GM19397 (cell line): Measurements from ENCODE around the gene VWA3A.

Experiments used
- ATAC-seq: cut with Tn5 transposase; IDR thresholded peaks from one replicate; pipeline ENCODE4 v1.9.1; 2021; ENCODE audit warnings: mild to moderate bottlenecking, moderate library complexity; ENCODE audit not compliant: unreplicated experiment

Gene VWA3A

DNA sequence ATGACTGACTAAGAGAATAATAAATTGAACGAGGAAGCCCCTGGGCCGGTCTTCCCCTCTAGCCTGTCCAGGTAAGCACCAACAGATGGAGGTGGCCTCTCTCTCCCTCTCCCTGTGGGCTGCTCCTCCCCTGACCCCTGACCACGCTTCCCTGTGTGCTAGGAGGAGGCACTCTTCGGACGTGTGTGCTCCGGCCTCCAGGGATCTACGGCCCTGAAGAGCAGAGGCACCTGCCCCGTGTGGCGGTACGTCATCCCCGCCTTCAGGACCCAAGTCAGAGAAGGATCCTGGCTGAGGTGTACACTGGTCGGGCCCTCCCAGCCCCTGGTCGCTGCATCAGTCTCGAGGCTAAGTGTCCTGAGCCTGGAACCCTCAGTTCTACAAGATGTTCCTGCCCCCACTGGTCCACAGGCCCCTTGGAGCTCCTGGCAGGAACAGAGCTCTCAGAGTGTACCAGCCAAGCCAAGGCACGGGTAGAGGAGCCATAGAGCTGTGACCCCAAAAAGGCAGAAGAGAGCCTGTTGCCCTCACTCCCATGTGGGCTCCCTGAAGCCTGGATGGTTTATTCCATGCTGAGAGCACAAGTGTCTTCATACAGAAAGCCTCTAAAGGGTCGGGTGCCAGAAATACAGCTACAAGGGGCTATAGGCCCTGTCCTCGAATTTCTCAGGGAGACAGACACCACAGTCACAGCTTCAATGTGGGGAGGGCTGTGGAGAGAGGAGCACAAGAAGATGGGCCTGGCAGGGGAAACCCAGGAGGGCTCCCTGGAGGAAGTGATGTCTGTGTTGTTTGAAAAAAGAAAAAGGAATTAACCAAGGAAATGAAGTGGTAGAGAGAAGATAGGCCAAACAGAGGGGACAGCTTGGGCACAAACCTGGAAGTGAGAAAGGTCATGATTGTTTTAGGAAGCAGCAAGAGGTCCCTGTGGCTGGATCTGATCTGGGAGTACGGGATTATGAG is 85.9 kb downstream of the VWA3A start:
- no peak for ATAC-seq

DNA sequence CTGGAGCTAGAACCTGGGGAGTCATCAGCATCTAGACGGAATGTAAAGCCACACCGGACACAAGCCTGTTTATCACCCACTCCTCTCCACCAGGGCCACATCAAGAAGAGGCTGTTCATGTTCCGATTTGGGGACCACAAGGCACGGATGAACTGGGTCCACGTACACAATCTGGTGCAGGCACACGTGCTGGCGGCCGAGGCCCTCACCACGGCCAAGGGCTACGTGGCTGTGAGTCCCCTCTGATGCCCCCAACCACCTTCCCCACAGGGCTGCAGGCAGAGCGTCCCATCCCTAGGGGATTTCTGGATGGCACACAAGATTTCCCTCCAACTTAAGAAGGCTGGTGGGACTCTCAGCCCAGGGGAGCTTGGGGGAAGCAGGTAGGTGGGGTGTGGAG is 89.1 kb downstream of the VWA3A start:
- ATAC-seq: no peak

DNA sequence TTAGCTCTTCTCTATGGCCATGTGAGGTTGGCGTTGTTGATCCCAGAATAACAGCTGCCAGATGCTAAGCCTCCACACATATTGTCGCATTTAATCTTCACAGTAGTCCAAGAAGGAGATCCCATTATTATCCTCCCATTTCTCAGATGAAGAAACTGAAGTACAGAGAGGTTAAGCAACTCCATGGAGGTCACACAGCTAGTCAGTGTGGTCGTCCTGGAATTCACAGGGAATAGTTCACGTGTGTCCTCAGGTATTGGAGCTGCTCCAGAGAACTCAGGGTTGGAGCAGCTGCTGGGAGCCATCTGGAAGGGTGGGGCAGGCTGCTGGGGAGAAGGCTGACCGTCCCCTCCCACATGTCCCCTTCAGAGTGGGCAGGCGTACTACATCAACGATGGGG is 89.5 kb downstream of the VWA3A start:
- no peak for ATAC-seq

- no peak for ATAC-seq
Observed at GRCh38 chr16:22183335-22183734, 91.0 kb downstream of the VWA3A start.

DNA sequence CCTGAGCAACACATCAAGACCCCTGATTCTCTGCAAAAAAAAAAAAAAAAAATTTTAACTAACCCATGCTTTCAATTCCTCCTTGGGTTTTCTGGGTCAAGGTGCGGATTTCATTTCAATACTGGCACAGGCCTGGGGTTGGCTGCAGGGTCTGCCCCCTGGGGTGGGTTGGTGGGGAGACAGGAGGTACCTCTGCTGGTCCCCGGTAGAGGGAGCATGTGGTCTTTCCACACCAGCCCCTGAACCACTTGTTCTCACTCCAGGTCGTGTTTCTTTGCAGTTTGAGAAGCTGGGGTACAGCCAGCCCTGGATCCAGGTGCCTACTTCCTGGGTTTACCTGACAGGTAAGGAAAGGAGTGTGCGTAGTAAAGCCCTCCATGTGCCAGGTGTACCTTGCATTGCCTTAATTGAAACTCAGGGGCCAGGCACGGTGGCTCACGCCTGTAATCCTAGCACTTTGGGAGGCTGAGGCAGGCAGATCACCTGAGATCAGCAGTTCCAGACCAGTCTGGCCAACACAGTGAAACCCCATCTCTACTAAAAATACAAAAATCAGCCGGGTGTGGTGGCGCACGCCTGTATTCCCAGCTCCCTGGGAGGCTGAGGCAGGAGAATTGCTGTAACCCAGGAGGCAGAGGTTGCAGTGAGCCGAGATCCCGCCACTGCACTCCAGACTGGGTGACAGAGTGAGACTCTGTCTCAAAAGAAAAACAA is 91.7 kb downstream of the VWA3A start:
- ATAC-seq: no peak

- ATAC-seq: no peak
Observed at GRCh38 chr16:22184615-22184968, 92.3 kb downstream of the VWA3A start.

GRCh38 chr16:22186517-22186916 is 94.2 kb downstream of the VWA3A start:
- no peak for ATAC-seq

GRCh38 chr16:22188267-22188594 is 95.9 kb downstream of the VWA3A start:
- no peak for ATAC-seq

DNA sequence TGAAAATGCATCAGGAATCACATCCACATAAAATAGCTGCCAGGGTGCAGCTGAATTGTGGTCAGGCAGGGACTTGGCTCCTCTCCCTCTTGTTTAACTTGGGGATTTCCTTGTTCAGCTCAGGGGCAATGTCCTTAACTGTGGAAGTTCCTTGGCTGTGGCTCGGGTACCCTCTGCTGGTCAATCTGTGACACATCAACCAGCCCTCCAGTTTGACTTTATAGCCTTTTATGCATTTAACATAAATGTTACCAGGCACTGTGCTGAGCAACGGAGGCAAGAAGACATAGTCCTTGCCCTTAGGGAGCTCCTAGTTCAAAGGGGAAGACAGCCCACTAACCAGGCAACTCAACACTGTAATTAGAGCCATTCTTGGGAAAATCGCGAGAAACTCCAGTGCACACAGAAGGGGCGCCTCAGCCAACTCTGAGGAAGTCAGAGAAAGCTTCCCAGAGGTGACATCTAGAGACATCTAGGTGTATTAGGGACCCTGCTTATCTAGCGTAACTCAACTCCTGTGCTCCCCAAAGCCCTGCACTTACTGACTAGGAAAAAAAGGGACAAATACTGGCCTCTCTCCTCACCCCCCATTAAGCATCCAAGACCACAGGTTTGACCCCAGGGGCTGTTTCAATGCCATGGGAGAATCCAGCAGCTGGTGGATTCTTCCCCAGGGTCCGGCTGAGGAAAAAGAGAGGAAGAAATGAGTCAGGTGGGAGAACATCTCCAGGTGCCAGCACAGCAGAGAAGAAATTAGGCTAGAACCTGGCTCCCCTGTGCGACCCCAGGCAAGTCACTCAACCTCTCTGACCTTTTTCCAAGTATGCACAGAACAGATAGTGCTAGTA is 96.5 kb downstream of the VWA3A start:
- ATAC-seq: no peak

DNA sequence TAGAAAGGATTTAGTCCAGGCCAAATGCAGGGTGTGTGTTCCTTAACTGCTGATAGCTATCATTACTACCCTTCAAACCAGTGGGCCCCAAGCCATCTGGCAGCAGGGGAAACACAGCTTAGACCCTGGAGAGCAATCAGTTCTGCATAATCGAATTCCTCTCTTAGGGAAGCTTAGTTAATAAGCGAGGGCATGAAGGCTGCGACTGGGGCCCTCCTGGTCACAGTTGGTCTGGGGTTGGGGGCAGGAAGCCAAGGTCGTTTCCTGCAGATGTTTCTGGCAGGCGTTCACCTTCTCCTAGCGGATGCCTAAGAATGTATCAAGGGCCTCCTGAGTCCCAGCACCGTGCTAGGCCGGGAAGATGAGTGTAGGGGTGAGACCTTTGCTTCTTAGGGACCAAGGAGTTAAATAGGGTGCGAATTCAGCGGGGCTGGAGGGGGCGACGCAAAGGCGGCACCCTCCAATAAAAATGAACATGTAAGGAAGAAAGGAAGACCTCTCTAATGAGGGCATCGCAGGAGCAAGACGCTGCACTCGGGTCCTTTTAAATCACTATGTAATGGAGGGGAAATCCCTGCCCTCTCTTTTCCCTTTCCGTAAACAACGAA is 97.2 kb downstream of the VWA3A start:
- ATAC-seq: no peak

GRCh38 chr16:22190081-22190775 is 97.9 kb downstream of the VWA3A start:
- ATAC-seq: peak; percentile 63

GRCh38 chr16:22190776-22191531 is 98.6 kb downstream of the VWA3A start:
- ATAC-seq: peak; percentile 43

DNA sequence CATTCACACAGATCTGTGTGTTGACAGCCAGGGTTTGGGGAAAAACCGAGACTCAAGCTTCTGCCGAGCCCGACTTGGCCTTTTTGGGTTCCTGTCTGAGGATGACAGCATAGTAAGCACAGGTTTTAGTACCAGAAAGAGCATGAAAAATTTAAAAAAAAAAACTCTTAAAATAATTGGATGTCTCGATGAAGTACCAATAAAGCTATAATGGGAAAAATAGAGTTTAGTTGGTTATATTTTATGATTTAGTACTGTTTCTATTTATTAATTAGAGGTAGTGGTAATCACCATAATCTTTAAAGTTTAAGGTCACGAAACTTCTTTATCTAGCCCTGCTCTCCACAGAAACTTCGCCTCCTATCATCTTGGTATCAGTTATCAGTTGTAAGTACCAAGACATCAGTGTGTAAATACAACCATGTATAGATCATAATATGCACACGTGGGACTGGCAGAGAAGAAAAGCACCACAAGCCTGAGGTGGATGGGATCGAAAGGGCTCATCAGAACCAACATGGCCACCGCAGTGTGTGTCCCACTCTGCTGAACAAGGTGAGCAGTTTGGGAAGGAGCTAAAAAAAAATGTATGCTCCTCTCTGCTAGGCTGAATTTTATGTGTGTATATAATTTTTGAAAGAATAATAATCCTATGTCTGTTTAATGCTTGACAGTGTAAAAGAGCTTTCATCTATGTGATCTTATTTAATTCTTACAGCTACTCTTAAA is 99.4 kb downstream of the VWA3A start:
- ATAC-seq: no peak

DNA sequence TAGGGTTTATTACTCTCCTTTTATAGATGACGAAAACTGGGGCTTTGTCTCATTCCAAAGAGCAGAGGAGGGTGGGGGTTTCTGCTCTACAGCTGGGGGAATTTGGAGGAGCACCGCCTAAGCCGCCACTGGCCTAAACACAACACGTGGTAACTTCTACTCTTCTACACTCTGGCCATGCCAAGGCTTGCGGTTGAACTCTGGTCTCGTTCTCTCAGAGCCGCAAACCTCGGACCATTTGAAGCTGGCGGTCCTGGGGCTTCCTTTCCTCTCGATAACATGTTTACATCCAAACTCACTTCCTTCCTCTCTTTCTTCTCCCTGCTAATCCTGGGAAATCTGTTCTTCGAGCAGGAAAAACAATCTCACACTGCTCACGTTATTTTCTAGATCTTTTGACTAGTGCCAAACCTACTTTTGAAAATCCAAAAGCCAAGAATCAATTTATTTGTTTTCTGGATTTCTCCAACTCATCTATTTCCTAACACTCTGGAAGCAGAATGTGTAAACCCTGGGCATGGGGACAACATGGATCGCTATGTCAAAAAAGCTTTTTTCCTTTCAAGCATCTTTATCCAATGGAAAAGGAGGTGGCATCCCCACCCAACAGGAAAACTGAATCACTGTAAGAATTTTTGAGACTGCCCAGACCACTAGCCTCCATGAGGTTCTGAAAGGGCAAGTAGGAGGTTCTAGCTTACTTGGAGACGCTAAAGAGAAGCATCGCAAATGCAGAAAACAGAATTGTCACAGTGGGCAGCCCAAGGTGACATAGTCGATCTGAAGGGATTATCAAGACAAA is 100.1 kb downstream of the VWA3A start:
- ATAC-seq: no peak

DNA sequence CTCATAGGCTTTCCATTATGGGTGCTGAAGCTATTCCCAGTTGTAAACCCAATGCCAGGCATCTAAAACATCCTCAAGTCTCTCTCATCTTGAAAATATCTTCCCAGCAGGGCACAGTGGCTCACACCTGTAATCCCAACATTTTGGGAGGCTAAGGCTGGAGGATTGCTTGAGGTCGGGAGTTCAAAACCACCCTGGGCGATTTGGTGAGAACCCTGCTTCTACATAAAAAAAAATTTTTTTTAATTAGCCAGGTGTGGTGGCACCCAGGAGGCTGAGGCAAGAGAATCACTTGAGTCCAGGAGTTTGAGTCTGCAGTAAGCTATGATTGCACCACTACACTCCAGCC is 100.7 kb downstream of the VWA3A start:
- no peak for ATAC-seq

DNA sequence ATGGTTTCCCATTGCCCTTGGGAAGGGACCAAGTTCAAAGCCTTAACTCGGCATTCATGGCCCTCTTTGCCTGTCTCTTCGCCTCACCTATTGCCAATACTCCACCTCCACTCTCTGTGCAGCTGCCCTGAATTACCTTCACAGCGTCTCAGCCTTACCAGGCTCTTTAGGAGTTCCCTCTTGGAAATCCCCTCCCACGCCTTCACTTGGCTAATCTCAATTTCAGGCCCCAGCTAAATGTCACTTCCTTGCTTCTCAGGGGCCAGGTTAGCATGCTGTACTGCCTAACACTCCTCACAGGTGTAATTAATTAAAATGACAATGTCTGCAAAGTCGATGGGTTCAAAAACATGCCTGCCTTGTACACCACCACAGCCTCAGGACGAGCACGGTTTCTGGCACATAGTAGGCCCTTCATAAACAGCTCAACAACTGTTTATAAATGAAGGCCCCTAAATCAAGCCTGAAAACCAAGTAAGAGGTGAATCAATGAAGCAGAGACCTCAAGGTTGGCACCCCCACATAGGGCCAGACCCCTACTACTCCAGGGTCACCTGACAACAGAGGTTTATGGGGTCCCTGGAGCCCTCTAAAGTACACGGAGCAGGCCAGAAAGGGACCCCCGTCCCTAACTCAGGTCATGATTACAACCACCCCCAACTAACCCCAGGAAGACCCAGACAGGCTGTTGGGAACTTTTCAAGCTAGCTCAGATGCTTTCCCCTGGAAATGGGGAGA is 102.5 kb downstream of the VWA3A start:
- no peak for ATAC-seq

- ATAC-seq: no peak
Observed at GRCh38 chr16:22195445-22195694, 103.0 kb downstream of the VWA3A start.
